PC-9 (cell line): Measurements from ENCODE around the gene DBET. TPM values are rescaled to one million over a fixed set of nuclear protein-coding genes. Genes with fewer than 3 reads are reported as not detected.
"Not testable (repeated sequence)": the region's sequence is repeated elsewhere in the genome, so short reads cannot be mapped to it uniquely, and the experiment has no call there.

Source experiments
- BruUV-seq: library from RNA; stranded (reverse); fragments of 400-500 nt; replicated peaks from 2 replicates; lab custom pipeline; 2021; lab: Mats Ljungman, UMichigan
- CTCF ChIA-PET: fragments of 300-600 bp; sonication (Branson Sonifier 250); formaldehyde crosslinking; loops from one replicate; lab custom pipeline; 2022; ENCODE audit warnings: antibody characterized with exemption; lab: Charles Lee
- POLR2A ChIA-PET: fragments of 300-600 bp; sonication (Branson Sonifier 250); formaldehyde crosslinking; loops from one replicate; lab custom pipeline; 2022; ENCODE audit warnings: antibody characterized with exemption; ENCODE audit not compliant: unreplicated experiment; lab: Charles Lee
- DNase-seq, 2 experiments: peaks; one replicate each; pipeline versions ENCODE4 v3.0.0 to v3.0.0-alpha.2; 2015 to 2022; ENCODE audit warnings: mixed read lengths in 1 of 2
- H2AFZ ChIP-seq: fragments of 200-600 bp; sonication (generic); 2 replicates; pipeline ENCODE4 v1.8.1; 2017; ENCODE audit warnings: antibody characterized with exemption
- H3F3A ChIP-seq: fragments of 200-600 bp; sonication (generic); 2 replicates; pipeline ENCODE4 v1.8.1; 2017; ENCODE audit warnings: antibody characterized with exemption, mild to moderate bottlenecking, low read depth; ENCODE audit not compliant: insufficient read depth
- H3K27ac ChIP-seq: fragments of 200-600 bp; sonication (generic); 2 replicates; pipeline ENCODE4 v1.6.1; 2016; ENCODE audit warnings: mixed run types
- H3K27me3 ChIP-seq: fragments of 200-600 bp; sonication (generic); 2 replicates; pipeline ENCODE4 v1.6.1; 2016; ENCODE audit warnings: low read depth, mixed run types; ENCODE audit not compliant: insufficient read depth
- H3K36me3 ChIP-seq: fragments of 200-600 bp; sonication (generic); 2 replicates; pipeline ENCODE4 v1.6.1; 2016; ENCODE audit warnings: low read depth, mixed run types
- H3K4me1 ChIP-seq: fragments of 200-600 bp; sonication (generic); replicated peaks from 2 replicates; pipeline ENCODE4 v1.6.1; 2016; ENCODE audit warnings: mixed run types; ENCODE audit not compliant: insufficient read depth
- H3K4me2 ChIP-seq: fragments of 200-600 bp; sonication (generic); 2 replicates; pipeline ENCODE4 v1.6.1; 2017; ENCODE audit warnings: mixed run types
- H3K4me3 ChIP-seq: fragments of 200-600 bp; sonication (generic); 2 replicates; pipeline ENCODE4 v1.6.1; 2016; ENCODE audit warnings: mixed run types
- H3K79me2 ChIP-seq: fragments of 200-600 bp; sonication (generic); 2 replicates; pipeline ENCODE4 v1.6.1; 2017; ENCODE audit warnings: low read depth, mixed run types
- H3K9me2 ChIP-seq: fragments of 200-600 bp; sonication (generic); 2 replicates; pipeline ENCODE4 v1.8.1; 2017; ENCODE audit warnings: mild to moderate bottlenecking; ENCODE audit not compliant: insufficient read depth
- H3K9me3 ChIP-seq: fragments of 200-600 bp; sonication (generic); 2 replicates; pipeline ENCODE4 v1.8.1; 2016; ENCODE audit warnings: low read depth; ENCODE audit not compliant: insufficient read depth
- H4K20me1 ChIP-seq: fragments of 200-600 bp; sonication (generic); 2 replicates; pipeline ENCODE4 v1.8.1; 2017; ENCODE audit not compliant: insufficient read depth
- intact Hi-C: fragments of 100-400 bp; cut with micrococcal nuclease; formaldehyde crosslinking; loops from one replicate; pipeline ENCODE4 v1.10.0; 2022; ENCODE audit not compliant: unreplicated experiment
- total RNA-seq: library from RNA; stranded (reverse); gene quantifications from 2 replicates; pipeline ENCODE4 v1.2.3, GENCODE V29; 2021

Gene DBET
- total RNA-seq, 1 experiment from 2014 or later: not detected

GRCh38 chr4:190095335-190095734 lies 31.0 kb downstream of the DBET start:
- intact Hi-C loops, H3K9me2 ChIP-seq, H3K4me3 ChIP-seq, DNase-seq, POLR2A ChIA-PET, H3K4me1 ChIP-seq, H3K79me2 ChIP-seq, H3K36me3 ChIP-seq, H3K4me2 ChIP-seq, H3K27ac ChIP-seq, BruUV-seq, H3F3A ChIP-seq, H4K20me1 ChIP-seq, H3K27me3 ChIP-seq, CTCF ChIA-PET, H2AFZ ChIP-seq, H3K9me3 ChIP-seq: not testable (repeated sequence)

- H3K79me2 ChIP-seq, H3K4me1 ChIP-seq, H3K4me2 ChIP-seq, H4K20me1 ChIP-seq, H3K27ac ChIP-seq, CTCF ChIA-PET, H3K4me3 ChIP-seq, H3F3A ChIP-seq, POLR2A ChIA-PET, DNase-seq, BruUV-seq, H3K36me3 ChIP-seq, H2AFZ ChIP-seq, H3K9me2 ChIP-seq, intact Hi-C loops, H3K27me3 ChIP-seq, H3K9me3 ChIP-seq: not testable (repeated sequence)
These were observed 35.3 kb downstream of the DBET start for GRCh38 chr4:190099605-190100004.

- H3K36me3 ChIP-seq, H3K4me3 ChIP-seq, H3K9me2 ChIP-seq, H3K79me2 ChIP-seq, BruUV-seq, intact Hi-C loops, POLR2A ChIA-PET, H3K9me3 ChIP-seq, H3K4me1 ChIP-seq, H3K27ac ChIP-seq, H2AFZ ChIP-seq, H4K20me1 ChIP-seq, CTCF ChIA-PET, H3F3A ChIP-seq, H3K4me2 ChIP-seq, H3K27me3 ChIP-seq, DNase-seq: not testable (repeated sequence)
These were observed 37.2 kb downstream of the DBET start for GRCh38 chr4:190101525-190101924.

DNA sequence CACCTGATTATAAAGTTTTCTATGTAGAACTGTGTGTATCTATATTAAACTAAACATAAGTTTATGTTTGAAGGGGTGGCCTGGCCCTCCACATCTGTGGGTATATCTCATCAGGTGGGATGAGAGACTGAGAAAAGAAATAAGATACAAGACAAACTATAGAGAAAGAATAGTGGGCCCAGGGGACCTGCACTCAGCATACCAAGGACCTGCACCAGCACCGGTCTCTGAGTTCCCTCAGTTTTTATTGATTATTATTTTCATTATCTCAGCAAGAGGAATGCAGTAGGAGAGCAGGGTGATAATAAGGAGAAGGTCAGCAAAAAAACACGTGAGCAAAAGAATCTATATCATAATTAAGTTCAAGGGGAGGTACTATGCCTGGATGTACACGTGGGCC lies 41.9 kb downstream of the DBET start:
- H3K9me3 ChIP-seq, CTCF ChIA-PET, DNase-seq, H3F3A ChIP-seq, H3K9me2 ChIP-seq, H2AFZ ChIP-seq, H4K20me1 ChIP-seq, intact Hi-C loops, H3K4me1 ChIP-seq, H3K79me2 ChIP-seq, H3K4me2 ChIP-seq, BruUV-seq, H3K4me3 ChIP-seq, H3K27me3 ChIP-seq, POLR2A ChIA-PET, H3K27ac ChIP-seq, H3K36me3 ChIP-seq: not testable (repeated sequence)

- H3K9me3 ChIP-seq, H3K79me2 ChIP-seq, H3K27ac ChIP-seq, BruUV-seq, H3K9me2 ChIP-seq, H2AFZ ChIP-seq, H3K36me3 ChIP-seq, H3F3A ChIP-seq, H3K4me3 ChIP-seq, H3K4me2 ChIP-seq, intact Hi-C loops, CTCF ChIA-PET, POLR2A ChIA-PET, H3K27me3 ChIP-seq, H3K4me1 ChIP-seq, H4K20me1 ChIP-seq, DNase-seq: not testable (repeated sequence)
These were observed 42.5 kb downstream of the DBET start for GRCh38 chr4:190106611-190107480.

DNA sequence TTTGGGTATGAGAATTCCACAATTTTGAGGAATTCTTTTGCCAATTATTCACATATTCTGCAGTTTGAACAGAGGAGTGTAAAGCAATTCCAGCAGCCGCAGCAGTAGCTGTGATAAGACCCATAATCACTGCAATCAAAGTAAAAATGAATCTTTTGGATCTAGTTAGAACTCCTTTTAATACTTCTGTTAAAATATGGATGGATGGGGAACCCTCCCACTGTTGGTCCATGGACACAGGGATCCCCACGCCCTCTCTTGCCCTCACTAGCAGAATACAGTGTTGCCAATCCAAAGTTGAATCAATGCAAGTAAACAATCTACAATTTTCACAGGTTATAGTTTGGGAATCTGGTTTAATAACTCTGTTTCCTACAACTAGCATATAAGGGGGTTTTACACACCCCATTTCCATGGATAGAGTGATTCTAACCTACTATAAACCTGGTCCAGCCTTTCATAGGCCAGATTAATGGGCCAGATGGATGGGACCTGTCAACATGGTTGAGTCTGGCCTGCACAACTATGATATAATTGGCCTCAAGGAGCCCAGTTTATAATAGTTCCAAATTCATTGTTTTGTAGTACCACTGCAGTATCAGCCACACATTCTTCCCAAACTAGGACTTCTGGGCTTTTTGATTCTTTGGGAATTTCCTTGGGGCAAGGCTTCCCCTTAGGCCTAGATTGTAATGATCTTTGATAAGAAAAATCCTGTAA lies 43.6 kb downstream of the DBET start:
- CTCF ChIA-PET, H3K9me2 ChIP-seq, H3K9me3 ChIP-seq, POLR2A ChIA-PET, H3F3A ChIP-seq, H3K36me3 ChIP-seq, H3K27me3 ChIP-seq, H3K79me2 ChIP-seq, H3K4me2 ChIP-seq, H4K20me1 ChIP-seq, intact Hi-C loops, H3K4me1 ChIP-seq, H2AFZ ChIP-seq, DNase-seq, H3K4me3 ChIP-seq, H3K27ac ChIP-seq, BruUV-seq: not testable (repeated sequence)

GRCh38 chr4:190108756-190109155 lies 44.5 kb downstream of the DBET start:
- H3K79me2 ChIP-seq, H3K4me2 ChIP-seq, H3K4me3 ChIP-seq, H3K4me1 ChIP-seq, H3K9me3 ChIP-seq, H3K36me3 ChIP-seq, H3K27me3 ChIP-seq, intact Hi-C loops, BruUV-seq, DNase-seq, H2AFZ ChIP-seq, H3F3A ChIP-seq, CTCF ChIA-PET, H3K27ac ChIP-seq, H4K20me1 ChIP-seq, POLR2A ChIA-PET, H3K9me2 ChIP-seq: not testable (repeated sequence)
